Measurements from ENCODE around the gene ST8SIA4.
A peak's percentile ranks its signal among the peaks of the same experiment; 100 is the strongest.

ST8SIA4 gene

GRCh38 chr5:100777680-100778300 lies 125.3 kb downstream of the ST8SIA4 start:
- peak; percentile 79 for DNase-seq (ENCODE audit: low read depth)
- no peak overlapping the region for H3K4me3 ChIP-seq (ENCODE audit: low read length)
- TF ChIP-seq, protein P1, sequence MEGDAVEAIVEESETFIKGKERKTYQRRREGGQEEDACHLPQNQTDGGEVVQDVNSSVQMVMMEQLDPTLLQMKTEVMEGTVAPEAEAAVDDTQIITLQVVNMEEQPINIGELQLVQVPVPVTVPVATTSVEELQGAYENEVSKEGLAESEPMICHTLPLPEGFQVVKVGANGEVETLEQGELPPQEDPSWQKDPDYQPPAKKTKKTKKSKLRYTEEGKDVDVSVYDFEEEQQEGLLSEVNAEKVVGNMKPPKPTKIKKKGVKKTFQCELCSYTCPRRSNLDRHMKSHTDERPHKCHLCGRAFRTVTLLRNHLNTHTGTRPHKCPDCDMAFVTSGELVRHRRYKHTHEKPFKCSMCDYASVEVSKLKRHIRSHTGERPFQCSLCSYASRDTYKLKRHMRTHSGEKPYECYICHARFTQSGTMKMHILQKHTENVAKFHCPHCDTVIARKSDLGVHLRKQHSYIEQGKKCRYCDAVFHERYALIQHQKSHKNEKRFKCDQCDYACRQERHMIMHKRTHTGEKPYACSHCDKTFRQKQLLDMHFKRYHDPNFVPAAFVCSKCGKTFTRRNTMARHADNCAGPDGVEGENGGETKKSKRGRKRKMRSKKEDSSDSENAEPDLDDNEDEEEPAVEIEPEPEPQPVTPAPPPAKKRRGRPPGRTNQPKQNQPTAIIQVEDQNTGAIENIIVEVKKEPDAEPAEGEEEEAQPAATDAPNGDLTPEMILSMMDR (IDR thresholded peaks at IDR 0.05; ENCODE audit: insufficient read depth, low read depth, low read length, missing control alignments) = no peak

DNA sequence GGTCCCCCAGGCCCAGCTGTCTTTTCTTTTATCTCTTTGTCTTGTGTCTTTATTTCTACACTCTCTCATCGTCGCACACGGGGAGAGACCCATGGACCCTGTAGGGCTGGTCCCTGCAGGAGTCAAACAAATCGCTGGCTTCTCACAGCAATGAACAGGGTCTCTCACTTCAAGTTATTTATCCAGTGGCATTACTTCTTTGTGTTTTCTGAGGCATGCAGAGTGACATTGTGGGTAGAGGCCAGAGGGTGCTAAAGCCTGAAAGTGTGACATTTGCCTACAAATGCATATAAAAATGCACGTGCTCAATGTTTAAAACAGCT lies 127.6 kb downstream of the ST8SIA4 start:
- TF ChIP-seq, protein P1 (IDR thresholded peaks at IDR 0.05; ENCODE audit: insufficient read depth, low read depth, low read length, missing control alignments) = no peak

DNA sequence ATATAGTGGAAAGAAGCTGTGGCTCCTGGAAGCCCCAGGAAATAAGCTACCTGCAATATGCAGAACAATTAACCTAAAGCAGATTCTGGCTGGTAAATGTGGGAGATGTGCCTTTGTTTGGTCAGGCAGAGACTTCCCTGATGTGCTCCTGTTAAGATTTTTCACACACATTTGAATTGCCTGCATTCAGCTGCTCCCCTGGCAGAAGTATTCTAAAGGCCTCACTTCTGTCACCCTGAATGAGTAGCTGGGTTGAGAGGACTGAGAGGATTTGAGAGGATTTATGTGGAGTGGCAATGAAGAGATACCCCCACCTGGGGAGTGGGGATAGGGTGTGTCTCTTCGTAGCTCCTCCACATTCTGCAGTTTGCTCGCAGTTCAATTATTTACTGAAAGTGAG lies 130.5 kb downstream of the ST8SIA4 start:
- no peak for DNase-seq (ENCODE audit: low read depth)
- TF ChIP-seq, protein P1 (IDR thresholded peaks at IDR 0.05; ENCODE audit: insufficient read depth, low read depth, low read length, missing control alignments) = no peak
- no peak overlapping the region for H3K4me3 ChIP-seq (ENCODE audit: low read length)

More for the DNA sequence above, 127.6 kb downstream of the ST8SIA4 start:
- H3K4me3 ChIP-seq (ENCODE audit: low read length) = no peak overlapping the region
- DNase-seq (ENCODE audit: low read depth) = no peak

GRCh38 chr5:100772006-100772405 lies 131.1 kb downstream of the ST8SIA4 start:
- TF ChIP-seq, protein P1 (IDR thresholded peaks at IDR 0.05; ENCODE audit: insufficient read depth, low read depth, low read length, missing control alignments) = no peak
- DNase-seq (ENCODE audit: low read depth) = no peak
- no peak overlapping the region for H3K4me3 ChIP-seq (ENCODE audit: low read length)

DNA sequence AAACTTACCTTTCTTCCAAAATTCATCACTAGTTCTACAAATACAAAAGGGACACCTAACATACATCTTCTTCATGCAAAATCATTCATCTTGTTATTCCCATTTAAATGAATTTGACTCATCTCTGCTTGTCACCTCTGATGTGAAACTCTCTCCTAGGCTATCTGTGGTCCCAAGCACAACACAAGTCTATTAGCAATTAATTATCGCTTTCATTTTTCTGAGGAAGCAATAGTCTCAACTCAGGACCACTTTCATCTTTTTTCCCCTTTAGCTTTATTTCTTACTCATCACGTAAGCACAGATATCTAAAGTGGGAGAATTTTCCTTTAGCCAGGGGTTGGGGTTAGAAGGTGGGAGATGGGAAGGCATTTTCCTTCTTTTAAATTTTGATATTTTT lies 131.9 kb downstream of the ST8SIA4 start:
- no peak for DNase-seq (ENCODE audit: low read depth)
- no peak overlapping the region for H3K4me3 ChIP-seq (ENCODE audit: low read length)
- TF ChIP-seq, protein P1 (IDR thresholded peaks at IDR 0.05; ENCODE audit: insufficient read depth, low read depth, low read length, missing control alignments) = no peak

DNA sequence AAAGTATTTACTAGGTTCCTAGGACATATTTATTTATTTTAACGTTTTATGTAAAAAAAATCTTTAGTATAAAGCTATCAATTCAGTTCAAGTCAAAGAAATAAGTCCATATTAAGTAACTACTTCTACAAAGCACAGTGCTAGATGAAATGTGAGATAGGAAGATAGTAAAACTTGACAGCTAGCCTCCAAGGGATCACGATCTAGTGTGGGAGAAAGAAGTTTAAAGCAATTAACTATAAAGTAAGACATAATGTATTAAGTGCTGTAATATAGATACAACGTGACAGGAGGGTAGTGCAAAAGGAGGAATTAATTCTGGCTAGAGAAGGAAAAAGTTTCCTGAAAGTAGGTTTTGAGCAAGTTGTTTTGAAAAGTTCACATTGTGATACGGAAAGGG lies 134.9 kb downstream of the ST8SIA4 start:
- no peak for DNase-seq (ENCODE audit: low read depth)
- H3K4me3 ChIP-seq (ENCODE audit: low read length) = no peak overlapping the region
- TF ChIP-seq, protein P1 (IDR thresholded peaks at IDR 0.05; ENCODE audit: insufficient read depth, low read depth, low read length, missing control alignments) = no peak

GRCh38 chr5:100762995-100763394 lies 140.1 kb downstream of the ST8SIA4 start:
- no peak for DNase-seq (ENCODE audit: low read depth)
- TF ChIP-seq, protein P1 (IDR thresholded peaks at IDR 0.05; ENCODE audit: insufficient read depth, low read depth, low read length, missing control alignments) = no peak
- H3K4me3 ChIP-seq (ENCODE audit: low read length) = no peak overlapping the region
